NCI-H187 (cell line): ENCODE data around the gene GRK2.

Source experiments
- DNase-seq, 2 experiments: peaks; one replicate each; lab custom pipeline; 2025; lab: John Stamatoyannopoulos, UW

GRK2 gene

DNA sequence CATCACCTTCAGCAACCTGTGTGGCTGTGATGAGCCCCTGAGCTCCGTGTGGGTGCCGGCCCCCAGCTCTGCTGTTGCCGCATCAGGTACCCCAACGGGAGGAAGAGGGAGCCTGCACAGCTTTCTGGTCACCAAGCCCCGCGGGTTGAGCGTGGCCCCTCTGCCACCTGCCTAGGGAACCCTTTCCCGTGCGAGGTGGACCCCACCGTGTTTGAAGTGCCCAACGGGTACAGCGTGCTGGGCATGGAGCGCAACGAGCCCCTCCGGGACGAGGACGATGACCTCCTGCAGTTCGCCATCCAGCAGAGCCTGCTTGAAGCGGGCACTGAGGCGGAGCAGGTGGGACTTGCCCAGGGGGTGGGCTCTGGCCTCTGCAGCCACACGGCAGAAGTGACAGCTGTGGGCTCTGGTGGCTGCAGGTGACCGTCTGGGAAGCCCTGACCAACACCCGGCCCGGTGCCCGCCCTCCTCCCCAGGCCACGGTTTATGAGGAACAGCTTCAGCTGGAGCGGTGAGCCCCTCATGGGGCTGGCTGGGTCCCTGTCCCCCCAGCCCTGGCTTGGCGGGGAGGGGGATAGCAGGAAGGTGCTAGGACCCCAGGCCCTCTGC is 35.1 kb downstream of the GRK2 start:
- no peak for DNase-seq

DNA sequence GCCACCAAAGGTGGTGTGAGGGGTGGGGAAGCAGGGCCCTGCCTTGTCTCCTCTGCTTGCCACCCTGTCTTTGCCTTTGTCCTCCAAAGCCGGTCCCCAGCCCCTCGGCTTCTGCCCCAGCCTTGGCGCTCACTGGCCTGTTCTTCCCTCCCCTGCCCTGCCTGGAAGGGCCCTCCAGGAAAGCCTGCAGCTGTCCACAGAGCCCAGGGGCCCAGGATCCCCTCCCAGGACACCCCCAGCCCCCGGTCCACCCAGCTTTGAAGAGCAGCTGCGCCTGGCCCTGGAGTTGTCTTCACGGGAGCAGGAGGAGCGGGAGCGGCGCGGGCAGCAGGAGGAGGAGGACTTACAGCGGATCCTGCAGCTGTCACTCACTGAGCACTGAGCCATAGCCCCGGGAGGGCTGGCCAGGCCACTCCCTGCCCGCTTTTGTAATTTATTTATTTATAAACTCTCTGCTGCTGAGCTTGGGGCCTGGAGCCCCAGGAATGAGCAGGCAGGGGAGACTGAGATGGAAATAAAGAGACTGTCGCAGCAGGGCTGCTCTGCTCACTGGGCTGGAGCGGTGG is 35.8 kb downstream of the GRK2 start:
- DNase-seq, result peak in 1 of 2 experiments; percentile 27

GRCh38 chr11:67302571-67303131 is 36.4 kb downstream of the GRK2 start:
- no peak for DNase-seq

DNA sequence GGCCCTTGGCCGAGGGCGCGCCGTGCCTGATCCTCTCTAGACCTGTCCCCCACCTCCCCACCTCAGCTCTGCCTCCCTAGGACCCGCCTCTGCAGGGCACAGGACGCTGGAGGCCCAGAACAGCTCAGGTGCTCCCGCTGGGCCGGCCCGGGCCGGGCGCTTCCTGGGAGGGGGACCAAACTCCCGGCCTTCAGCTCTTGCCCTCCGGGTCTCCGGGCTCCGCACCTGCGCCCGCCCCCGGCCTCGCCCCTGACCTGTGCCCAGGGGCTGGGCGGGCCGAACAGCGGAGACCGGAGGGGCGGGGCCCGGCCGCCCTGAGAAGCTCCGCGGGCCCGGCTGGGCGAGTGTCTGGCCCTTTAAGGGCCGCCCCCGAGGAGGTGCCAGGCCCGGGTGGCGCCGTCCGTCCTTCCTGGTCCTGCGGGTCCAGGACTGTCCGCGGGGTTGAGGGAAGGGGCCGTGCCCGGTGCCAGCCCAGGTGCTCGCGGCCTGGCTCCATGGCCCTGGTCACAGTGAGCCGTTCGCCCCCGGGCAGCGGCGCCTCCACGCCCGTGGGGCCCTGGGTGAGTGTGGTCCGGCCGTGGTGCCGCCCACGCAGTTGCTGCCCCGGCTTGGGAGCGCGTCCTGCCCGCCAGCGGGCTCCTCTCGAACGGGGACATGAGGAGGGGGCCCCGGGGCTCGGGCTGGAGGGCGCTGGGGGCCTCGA is 37.0 kb downstream of the GRK2 start, which contains the start of gene SSH3:
TSS of gene SSH3 (plus strand) at position 399 of the 703 bp plus-strand sequence. CDS start at position 495, 96 bp downstream.
- DNase-seq, result peak; percentile 7 to 15

DNA sequence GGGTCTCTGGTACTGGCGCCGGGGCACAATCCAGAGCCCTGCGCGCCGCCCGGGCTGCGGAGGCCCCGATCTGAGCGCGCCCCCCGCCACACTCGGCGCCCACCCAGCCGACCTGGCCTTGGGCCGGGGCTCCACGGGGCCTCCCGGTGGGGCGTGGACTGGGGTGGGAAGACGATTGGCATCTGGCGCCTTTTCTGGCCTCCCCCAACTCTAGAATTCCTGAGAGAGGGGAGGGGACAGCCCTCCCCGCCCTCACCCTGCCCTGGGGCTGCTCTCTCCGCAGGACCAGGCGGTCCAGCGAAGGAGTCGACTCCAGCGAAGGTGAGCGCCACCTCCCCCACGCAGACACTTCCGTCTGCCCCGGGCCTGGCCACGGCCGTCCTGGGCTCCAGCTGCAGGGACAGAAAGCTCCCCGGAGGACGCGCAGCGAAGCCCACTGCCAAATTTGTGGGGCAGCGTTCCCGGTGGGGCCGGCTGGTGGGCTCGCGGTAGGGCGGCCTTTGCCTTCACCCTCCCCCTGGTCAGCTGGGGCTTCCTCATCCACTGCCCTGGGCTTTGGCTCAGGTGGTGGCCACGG is 37.6 kb downstream of the GRK2 start:
- no peak for DNase-seq

DNA sequence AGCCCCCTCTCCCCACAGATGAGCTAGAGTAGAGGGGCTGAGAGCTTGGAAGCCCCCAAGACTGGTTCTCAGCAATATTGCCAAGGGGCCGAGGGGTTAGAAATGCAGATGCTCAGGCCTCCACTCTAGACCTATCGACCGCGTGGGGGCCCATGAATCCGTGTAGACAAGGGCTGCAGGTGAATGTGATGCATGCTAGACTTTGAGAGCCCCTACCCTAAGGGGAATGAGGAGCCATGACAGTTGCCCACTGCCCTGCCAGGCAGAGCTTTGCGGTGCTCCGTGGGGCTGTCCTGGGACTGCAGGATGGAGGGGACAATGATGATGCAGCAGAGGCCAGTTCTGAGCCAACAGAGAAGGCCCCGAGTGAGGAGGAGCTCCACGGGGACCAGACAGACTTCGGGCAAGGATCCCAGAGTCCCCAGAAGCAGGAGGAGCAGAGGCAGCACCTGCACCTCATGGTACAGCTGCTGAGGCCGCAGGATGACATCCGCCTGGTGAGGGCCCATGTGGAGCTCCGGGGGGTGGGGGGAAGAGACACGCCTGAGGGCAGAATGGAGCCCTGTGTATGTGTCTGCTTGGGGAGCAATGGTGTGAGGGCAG is 38.3 kb downstream of the GRK2 start:
- no peak for DNase-seq

DNA sequence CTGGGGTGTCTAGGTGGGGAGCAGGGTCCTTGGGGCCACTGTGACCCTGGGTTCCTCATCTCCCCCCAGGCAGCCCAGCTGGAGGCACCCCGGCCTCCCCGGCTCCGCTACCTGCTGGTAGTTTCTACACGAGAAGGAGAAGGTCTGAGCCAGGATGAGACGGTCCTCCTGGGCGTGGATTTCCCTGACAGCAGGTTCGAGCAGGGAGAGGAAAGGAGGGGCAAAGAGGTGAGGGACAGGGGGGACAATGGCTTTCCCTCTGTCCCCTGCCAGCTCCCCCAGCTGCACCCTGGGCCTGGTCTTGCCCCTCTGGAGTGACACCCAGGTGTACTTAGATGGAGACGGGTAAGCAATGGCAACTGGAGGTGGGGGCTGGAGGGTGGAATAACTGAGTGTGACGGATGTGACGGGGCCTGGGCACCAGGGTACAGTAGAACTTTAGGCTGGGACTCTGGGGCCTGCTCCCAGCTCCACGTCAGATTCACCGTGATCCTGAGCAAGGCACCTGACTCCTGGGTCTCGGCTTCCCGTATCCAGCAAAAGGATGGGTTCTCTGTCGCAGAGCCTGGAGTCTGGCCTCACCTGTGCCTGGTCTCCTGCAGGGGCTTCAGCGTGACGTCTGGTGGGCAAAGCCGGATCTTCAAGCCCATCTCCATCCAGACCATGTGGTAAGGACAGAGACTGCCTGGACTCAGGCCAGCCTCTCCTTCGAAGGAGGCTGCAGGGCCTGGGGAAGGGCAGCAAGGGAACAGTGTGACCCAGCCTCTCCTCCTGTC is 40.7 kb downstream of the GRK2 start:
- no peak for DNase-seq

- no peak for DNase-seq
Measured at GRCh38 chr11:67307545-67308001, 41.3 kb downstream of the GRK2 start.

GRCh38 chr11:67308031-67308866 is 42.0 kb downstream of the GRK2 start:
- no peak for DNase-seq

GRCh38 chr11:67309166-67309565 is 42.9 kb downstream of the GRK2 start:
- no peak for DNase-seq

DNA sequence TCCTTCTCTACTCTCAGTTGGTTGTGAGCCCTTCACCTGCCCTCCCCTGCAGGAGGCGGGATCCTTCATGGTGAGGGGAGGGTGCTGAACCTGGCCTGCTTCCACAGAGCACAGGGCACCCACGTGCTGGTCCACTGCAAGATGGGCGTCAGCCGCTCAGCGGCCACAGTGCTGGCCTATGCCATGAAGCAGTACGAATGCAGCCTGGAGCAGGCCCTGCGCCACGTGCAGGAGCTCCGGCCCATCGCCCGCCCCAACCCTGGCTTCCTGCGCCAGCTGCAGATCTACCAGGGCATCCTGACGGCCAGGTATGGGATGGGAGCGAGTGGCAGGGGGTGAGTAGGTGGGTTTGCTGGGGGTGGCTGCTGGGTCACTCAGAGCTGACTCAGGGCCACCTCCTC is 43.4 kb downstream of the GRK2 start:
- no peak for DNase-seq

DNA sequence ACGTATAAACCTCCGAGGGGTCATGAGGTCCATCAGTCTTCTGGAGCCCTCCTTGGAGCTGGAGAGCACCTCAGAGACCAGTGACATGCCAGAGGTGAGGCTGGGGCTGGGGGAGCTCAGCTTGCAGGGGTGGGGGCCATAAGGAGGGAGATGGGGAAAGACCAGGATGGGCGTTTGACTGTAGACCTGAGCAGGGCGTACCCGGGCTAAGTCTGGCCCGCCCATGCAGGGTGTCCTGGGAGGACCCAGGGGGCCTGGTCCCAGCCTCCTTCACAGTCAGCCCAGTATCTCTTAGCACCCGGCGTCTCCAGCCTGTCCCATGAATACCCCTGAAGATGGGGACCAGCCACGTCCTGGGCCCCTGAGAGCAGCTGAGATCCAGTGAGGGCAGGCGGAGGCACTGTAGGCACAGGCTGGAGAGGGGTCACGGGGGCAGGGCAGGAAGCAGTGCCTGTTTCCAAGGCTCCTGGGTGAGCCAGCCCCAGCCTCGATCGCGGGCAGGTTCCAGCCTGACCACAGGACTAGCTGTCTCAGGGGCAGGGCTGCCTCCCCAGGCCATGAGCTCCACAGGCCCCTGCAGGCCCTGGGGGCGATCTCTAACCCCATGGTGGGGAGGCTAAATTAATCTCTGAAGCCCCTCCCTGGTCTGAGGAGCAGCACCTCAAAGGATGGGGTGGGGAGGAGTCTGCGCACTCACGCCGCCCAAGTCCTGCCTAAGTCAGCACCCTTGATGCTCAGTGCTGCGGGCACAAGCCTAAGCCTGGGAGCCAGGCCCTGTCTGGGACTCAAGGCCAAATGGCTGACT is 44.2 kb downstream of the GRK2 start:
- no peak for DNase-seq

DNA sequence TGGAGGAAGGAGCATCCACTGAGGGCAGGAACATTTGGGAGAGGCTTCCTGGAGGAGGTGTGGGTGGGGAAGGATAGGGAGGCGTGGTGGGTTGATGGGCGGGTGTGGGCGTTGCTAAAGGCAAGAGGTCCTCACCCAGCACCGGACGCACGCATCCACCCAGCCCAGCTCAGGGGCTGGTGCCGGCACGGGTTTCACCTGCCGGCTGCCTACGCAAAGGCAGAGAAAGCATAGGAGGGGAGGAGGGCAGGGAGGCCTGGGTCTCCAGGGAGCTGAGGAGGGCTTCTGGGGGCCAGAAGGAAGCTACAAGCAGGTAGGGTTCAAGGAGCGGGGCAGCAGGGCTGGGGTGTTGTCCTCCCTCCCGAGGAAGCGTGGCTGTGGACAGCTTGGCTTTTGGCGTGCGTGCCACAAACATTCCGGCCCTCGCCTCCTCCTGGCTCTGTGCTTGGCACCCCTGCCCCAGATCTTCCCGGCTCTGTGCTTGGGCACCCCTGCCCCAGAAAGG is 44.8 kb downstream of the GRK2 start:
- DNase-seq, result no peak

DNA sequence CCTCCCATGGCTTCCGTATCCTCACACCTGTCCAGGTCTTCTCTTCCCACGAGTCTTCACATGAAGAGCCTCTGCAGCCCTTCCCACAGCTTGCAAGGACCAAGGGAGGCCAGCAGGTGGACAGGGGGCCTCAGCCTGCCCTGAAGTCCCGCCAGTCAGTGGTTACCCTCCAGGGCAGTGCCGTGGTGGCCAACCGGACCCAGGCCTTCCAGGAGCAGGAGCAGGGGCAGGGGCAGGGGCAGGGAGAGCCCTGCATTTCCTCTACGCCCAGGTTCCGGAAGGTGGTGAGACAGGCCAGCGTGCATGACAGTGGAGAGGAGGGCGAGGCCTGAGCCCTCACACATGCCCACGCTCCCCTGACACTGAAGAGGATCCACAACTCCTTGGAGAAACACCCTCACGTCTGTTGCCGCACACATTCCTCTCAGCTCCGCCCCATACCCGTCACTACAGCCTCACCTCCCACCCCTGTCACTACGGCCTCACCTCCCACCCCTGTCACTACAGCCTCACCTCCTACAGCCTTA is 45.3 kb downstream of the GRK2 start:
- no peak for DNase-seq

DNA sequence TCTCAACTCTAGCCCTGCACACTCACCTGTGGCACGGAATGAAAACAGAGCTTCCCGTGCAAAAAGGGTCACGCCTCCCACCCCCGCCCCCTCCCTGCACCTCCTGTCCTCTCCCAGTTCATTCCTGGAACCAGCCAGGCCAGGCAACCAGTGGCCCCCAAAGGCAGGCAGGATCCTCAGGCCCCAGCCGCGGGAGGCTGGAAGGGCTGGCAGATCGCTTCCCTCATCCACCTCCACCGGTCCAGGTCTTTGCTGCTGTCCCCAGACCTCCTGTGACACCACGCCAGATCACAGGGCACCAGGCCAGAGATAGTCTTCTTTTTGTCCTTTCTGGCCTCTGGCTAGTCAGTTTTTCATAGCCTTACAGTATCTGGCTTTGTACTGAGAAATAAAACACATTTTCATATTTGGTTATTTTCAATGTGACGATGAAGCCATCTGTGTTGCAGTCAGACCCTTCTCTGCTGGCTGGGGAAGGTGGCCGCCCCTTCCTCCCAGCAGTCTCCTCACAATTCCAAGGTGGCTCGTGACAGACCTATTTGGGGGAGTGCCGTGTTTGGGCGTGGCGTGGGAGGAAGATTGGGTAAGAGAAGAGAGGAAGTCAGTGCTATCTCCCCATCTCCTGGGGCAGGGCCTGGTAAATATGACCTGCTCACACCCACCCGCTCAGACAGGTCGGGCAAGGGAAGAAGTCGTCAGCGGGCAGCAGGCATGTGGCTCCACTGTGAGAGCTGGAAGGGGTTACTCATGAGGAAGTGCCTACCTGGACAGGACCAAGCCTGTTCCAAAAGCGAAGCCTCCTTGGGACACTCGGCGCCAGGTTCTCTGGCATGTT is 46.1 kb downstream of the GRK2 start:
- no peak for DNase-seq

DNA sequence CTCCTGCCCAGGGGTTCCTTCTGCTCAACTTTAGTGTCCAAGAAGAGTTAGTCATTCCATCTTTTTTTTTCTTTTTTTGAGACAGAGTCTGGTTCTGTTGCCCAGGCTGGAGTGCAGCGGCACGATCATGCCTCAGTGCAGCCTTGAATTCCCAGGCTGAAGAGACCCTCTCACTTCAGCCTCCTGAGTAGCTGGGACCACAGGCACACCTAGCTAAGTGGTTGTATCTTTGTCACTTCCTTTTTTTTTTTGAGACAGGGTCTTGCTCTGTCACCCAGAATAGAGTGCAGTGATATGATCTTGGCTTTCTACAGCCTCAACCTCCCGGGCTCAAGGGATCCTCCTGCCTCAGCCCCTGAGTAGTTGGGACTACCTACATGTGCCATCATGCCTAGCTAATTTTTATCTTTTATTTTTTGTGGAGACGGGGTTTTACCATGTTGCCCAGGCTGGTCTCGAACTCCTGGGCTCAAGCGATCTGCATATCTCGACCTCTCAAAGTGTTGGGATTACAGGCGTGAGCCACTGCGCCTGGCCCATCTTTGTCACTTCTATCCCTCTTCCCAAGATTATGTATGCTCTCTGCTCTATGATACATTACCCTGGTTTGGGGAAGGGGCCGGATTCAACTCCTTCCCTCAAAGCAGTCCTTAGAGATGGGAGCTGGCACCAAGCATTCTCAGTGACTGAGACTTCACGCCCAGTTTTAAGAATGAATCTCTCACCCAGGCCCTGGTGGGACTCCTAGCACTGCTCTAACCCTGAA is 47.0 kb downstream of the GRK2 start:
- DNase-seq, result no peak

DNA sequence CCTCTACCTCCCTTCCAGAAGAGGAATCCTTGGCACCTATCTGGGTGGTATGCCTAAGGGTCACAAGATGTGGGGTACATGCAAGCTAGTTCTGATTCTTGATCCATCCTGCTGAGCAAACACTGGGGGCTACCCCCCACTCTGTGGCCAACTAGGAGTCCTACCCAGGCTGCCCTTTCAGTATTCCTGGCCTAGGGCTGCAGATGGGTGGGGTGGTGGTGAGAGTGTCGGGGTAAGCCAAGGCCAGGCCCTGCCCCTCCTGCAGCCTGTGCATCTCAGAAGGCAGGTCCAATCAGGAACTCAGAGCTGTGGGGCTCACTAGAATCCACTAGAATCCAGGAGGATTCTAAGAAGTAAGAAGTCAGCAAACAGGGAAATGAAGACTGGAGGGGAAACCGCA is 47.9 kb downstream of the GRK2 start:
- no peak for DNase-seq
